Right cardiac atrium (tissue), 5 donors: ENCODE results near the gene RPSA. TPM values are rescaled to one million over a fixed set of nuclear protein-coding genes. Genes with fewer than 3 reads are reported as not detected.
"Not testable (repeated sequence)": the region's sequence is repeated elsewhere in the genome, so short reads cannot be mapped to it uniquely, and the experiment has no call there.

Source experiments
- ATAC-seq, 2 donors: fragments of 200-7000 bp; cut with Tn5 transposase; one replicate each; pipeline versions ENCODE4 v1.8.0 to v1.9.1; 2020; ENCODE audit warnings: moderate library complexity in 2 of 2, mild to moderate bottlenecking in 1 of 2
- DNase-seq, 3 donors: peaks; one replicate each; pipeline ENCODE4 v3.0.0-alpha.2; 2020
- H3K27ac ChIP-seq: one replicate; pipeline ENCODE4 v1.5.1; 2013; ENCODE audit warnings: mild to moderate bottlenecking, low read length, control low read depth, moderate library complexity
- H3K27me3 ChIP-seq: one replicate; pipeline ENCODE4 v1.6.1; 2013; ENCODE audit not compliant: control insufficient read depth, insufficient read depth
- H3K4me1 ChIP-seq: one replicate; pipeline ENCODE4 v1.6.1; 2013; ENCODE audit warnings: low read length; ENCODE audit not compliant: control insufficient read depth, insufficient read depth
- H3K4me3 ChIP-seq: one replicate; pipeline ENCODE4 v1.5.1; 2013; ENCODE audit warnings: low read length, control low read depth
- H3K9me3 ChIP-seq: one replicate; pipeline ENCODE4 v1.6.1; 2013; ENCODE audit warnings: low read length; ENCODE audit not compliant: control insufficient read depth
- WGBS: extraction: QIAGEN DNeasy Blood & Tissue Kit; methylation state at CpG from one replicate; pipeline ENCODE4 v1.1.7; 2013; 5-methylcytosine and 5-hydroxymethylcytosine counted together
- intact Hi-C, 4 donors: fragments of 100-400 bp; cut with DNase I; formaldehyde crosslinking; loops; one replicate each; pipeline versions ENCODE4 v1.11.0 to v1.14.0; 2022 to 2023
- polyA plus RNA-seq: library from polyadenylated mRNA; stranded (reverse); fragments of 200-250 nt; gene quantifications from one replicate; pipeline ENCODE4 v1.2.3, GENCODE V29; 2013
- total RNA-seq, 4 donors: library from RNA; stranded (reverse); fragmentation: NEBNext Ultra II Directional; extraction: Animal tissue kit (Norgen Biotek cat#: 25700); gene quantifications; one replicate each; pipeline ENCODE4 v1.2.1, GENCODE V29; 2021
- donor health status: healthy with polysubstance abuse.
- donor health status: DM: no; HTN: yes; CAD: no.
- donor health status: DM: no; HTN: no; CAD: no.
- donor health status: DM: no; HTN: yes; CAD: no; lungs with severe emphysema.
- donor health status: DM: yes; HTN: yes; CAD: no.

The RPSA gene
- total and polyA plus RNA-seq, 5 donors = 446 to 642 (median 557) TPM

DNA sequence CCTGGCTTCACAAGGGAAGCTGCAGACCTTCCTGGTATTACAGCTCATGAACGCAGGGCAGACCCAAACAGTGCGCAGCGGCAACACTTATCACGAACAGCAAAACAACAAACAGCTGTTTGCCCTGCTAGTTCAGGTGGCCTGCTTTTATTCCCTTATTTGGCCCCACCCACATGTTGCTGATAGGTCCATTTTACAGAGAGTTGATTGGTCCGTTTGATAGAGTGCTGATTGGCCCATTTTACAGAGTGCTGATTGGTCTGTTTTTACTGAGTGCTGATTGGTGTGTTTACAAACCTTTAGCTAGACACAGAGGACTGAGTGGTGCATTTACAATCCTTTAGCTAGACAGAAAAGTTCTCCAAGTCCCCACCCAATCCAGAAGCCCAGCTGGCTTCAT lies 52.1 kb downstream of the RPSA start:
- H3K27ac ChIP-seq, DNase-seq, H3K4me1 ChIP-seq, H3K9me3 ChIP-seq, H3K27me3 ChIP-seq, H3K4me3 ChIP-seq, intact Hi-C loops, ATAC-seq: not testable (repeated sequence)
- 92% methylated on average over 5 of the region's 5 CpGs for WGBS

DNA sequence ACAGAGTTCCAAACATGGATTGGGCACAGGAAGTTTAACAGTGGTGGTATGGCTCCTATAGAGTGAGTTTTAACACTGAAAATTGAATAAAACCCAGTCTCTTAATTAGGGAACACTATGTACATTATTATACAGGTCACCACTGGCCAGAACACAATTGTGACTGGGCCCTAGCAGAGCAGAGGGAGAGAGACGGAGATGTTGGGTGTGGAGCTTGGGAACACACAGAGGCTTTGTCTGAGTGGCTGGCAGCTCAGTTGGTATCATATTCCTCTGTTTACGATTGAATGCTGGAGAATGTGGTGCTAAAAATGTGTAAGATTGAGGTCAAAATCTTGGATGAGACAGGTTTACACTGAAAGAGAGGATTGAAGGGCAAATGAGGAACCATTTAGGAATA lies 54.2 kb downstream of the RPSA start:
- H3K4me3 ChIP-seq = no peak overlapping the region
- H3K27me3 ChIP-seq = no peaks in the 10 kb centered on the region
- 63% methylated on average over 2 of the region's 2 CpGs for WGBS
- DNase-seq (no peak), ATAC-seq (no peak)
- H3K27ac ChIP-seq = no peak overlapping the region
- no peaks in the 10 kb centered on the region for H3K9me3 ChIP-seq
- intact Hi-C loops = no loop called here
- H3K4me1 ChIP-seq = no peaks in the 10 kb centered on the region

Other genes with a start within 250 kb of the RPSA start
- 100 to 1,000 TPM; 152 to 278 (median 176) TPM for gene XIRP1, start 214.1 kb upstream of the RPSA start, total RNA-seq
- gene XIRP1, start 214.1 kb upstream of the RPSA start, polyA plus RNA-seq = 453 TPM
- gene CX3CR1, start 126.7 kb upstream of the RPSA start, total RNA-seq = 1 to 10 TPM in 1 of 4 donors, under 1 TPM in 3; 0.19 to 1.0 (median 0.85) TPM
- 0.20 TPM for gene CX3CR1, start 126.7 kb upstream of the RPSA start, polyA plus RNA-seq
- not detected for gene CCR8, start 77.0 kb upstream of the RPSA start, total RNA-seq
- not detected for gene CCR8, start 77.0 kb upstream of the RPSA start, polyA plus RNA-seq
- gene SLC25A38, start 23.4 kb upstream of the RPSA start, total RNA-seq = 10 to 100 TPM; 11.1 to 19.9 (median 13.0) TPM
- 13.0 TPM for gene SLC25A38, start 23.4 kb upstream of the RPSA start, polyA plus RNA-seq
- under 1 TPM in 3 of 4 donors, not detected in 1; 0.06 to 0.32 (median 0.25) TPM for gene MOBP, start 61.0 kb downstream of the RPSA start, total RNA-seq
- 0.05 TPM for gene MOBP, start 61.0 kb downstream of the RPSA start, polyA plus RNA-seq